Activated T-cell treated with anti-CD3 and anti-CD28 coated beads for 4 hours (primary cell): ENCODE data around the gene MMP23B.
"Not testable (repeated sequence)": the region's sequence is repeated elsewhere in the genome, so short reads cannot be mapped to it uniquely, and the experiment has no call there.

Source experiments
- DNase-seq: peaks from one replicate; pipeline ENCODE4 v3.0.0-alpha.2; 2020

MMP23B gene

DNA sequence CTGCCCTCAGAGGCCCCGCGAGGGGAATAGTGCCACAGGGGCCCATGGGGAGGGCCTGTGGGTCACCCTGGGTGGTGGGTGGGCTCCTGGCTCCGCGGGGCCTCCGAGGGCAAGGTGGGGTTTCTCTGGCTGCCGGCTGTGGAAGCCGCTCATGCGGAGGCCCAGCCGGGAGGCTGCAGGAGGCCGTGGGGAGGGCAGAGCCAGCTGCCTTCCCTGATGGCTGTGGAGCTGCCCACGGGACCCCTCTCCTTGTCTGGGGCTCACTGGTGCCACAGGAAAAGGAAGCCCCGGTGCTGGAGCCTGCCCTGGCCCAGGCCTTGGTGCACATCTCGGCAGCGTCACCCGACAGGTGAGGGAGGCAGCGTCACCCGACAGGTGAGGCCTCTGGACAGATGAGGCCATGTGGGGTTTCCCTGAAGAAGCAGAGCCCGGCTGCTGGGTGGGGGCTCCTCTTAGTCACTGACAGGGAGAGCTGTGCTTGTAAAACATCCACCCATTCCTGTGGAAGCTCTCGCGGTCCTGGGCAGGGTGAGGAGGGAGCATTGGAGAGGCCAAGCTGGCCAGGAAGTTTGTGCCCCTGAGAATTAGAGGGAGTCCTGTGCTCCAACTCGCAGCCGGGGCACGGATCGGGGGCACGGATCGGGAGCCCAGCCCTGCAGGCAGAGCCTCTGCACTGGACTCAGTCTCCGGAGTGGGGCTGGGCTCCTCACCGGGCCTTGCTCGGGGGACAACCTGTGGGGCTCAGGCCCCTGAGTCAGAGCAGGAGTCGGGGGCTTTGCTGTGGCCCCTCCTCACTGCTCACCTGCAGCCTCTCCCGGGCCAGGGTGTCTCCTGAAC, 10.6 kb upstream of the MMP23B start:
- no peak for DNase-seq

DNA sequence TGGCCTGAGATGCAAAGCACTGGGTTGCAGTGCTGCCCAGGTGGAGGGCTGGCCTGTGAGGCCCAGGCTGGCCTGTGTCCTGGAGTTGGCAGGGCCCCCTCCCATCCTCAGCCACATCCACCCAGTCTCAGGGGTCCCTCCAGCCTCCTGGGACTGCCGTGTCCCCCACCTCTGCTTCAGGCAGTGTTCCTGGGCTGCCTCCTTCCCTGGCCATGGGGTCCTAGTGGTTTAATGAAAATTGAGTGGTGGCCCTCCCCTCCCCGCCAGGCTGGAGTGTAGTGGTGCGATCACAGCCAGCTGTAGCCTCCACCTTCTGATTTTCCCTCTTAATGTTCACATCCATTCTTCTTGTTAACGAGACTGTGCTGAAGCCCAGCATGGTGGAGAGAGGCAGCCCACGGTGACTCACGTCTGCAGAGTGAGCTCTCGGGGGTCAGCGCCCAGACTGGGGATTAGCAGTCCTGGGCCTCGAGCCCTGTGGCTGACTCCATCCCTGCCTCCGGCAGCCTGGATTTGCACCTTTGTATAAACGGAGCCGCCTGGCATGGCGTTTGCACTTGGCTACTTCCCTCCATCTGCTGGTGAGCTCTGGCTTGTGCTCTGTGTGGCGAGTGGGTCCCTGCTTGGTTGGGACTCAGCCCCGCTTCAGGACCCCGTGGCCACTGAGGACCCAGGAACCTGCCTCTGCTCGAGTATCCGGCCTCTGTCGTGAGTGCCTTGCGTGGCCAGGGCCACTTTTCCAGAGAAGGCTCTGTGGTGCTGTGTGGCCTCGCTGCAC, 9.8 kb upstream of the MMP23B start:
- no peak for DNase-seq

GRCh38 chr1:1622788-1623094, 9.2 kb upstream of the MMP23B start:
- DNase-seq = no peak

GRCh38 chr1:1623181-1623630, 8.8 kb upstream of the MMP23B start:
- no peak for DNase-seq

DNA sequence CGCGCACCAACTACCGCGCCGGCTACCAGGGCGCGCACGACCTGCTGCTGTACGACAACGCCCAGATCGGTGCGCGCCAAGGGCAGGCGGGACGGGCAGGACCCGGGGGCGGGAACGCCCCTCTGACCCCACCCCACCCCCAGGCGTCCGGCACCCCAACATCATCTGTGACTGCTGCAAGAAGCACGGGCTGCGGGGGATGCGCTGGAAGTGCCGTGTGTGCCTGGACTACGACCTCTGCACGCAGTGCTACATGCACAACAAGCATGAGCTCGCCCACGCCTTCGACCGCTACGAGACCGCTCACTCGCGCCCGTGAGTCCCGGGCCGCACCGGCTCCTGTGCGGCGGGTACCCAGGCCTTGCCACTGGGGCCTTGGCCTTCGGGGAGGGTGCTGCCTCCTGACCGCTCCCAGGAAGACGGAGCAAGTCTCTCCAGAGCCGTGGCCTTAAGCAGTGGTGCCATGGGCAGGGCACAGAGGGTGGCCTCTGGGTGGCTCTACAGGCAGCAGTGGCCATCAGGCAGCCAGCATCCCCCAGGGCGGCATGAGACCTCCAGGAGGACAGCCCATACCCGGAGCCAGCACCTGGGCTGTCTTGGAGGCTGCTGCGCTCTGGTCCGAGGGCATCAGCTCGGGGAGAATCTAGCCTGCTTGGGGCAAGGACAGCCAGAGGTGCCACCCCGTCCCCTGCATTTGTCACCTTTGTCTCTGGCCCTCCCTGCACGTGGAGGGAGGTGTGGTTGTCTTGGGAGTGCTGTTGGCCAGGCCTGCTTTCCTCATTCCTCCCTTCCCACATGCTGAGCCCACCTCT, 8.1 kb upstream of the MMP23B start:
- no peak for DNase-seq

DNA sequence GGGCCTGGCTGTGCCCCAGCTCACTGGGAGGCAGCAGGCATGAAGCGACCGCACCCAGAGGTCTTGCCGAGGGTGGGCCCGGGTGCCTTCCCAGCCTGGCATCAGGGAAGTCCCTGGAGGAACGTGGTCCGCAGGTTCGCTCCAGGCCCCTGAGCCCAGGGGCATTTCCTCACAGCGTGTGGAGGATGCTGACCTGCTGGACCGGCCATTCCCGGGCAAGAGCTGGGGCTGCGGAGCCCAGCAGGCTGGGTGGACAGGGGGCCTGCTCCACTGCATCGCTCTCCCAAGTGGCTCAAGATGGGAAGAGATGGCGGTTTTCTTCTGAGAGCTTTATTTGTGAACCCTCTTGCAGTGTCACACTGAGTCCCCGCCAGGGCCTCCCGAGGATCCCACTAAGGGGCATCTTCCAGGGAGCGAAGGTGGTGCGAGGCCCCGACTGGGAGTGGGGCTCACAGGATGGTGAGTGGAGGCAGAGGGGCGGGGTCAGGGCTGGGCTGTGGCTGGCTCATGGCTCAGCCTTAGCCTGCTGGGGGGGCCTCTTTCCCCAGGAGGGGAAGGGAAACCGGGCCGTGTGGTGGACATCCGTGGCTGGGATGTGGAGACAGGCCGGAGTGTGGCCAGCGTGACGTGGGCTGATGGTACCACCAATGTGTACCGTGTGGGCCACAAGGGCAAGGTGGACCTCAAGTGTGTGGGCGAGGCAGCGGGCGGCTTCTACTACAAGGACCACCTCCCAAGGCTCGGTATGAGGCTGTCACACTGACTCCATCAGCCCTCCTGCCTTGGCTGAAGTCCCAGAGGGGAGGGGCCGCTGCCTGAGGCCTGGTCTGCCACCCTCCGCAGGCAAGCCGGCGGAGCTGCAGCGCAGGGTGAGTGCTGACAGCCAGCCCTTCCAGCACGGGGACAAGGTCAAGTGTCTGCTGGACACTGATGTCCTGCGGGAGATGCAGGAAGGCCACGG, 7.2 kb upstream of the MMP23B start:
- DNase-seq = no peak

- DNase-seq = no peak
Observed at GRCh38 chr1:1625404-1625775, 6.6 kb upstream of the MMP23B start.

DNA sequence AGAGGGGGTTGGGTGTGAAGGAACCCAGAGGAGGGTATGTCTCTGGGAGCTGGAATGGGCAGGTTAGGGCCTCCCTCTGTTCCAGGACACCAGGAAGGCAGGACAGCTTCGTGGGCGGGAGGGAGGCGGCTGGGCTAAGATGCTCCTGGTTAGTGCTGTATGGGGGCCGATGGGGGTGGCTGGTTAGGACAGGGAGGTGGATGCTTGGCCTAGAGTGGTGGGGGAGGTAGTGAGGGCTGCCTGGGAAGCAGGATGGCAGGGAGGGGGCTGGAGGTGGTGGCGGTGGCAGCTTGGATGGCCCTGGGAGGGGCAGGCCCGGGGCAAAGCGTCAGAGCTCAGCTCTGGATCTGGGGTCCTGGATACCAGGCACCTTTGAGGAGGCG, 6.2 kb upstream of the MMP23B start:
- no peak for DNase-seq

GRCh38 chr1:1626207-1627141, 5.5 kb upstream of the MMP23B start:
- DNase-seq = no peak

DNA sequence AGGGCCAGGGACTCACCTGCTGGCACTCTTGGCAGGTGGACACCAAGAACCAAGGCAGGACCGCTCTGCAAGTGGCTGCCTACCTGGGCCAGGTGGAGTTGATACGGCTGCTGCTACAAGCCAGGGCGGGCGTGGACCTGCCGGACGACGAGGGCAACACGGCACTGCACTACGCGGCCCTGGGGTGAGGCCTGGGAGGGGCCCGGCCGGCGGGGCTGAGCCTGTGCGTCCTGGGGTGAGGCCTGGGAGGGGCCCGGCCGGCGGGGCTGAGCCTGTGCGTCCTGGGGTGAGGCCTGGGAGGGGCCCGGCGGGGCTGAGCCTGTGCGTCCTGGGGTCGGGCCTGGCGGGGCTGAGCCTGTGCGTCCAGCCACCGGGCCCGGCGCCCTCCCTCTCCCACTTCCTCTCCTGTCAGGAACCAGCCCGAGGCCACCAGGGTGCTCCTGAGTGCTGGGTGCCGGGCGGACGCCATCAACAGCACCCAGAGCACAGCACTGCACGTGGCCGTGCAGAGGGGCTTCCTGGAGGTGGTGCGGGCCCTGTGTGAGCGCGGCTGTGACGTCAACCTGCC, 4.6 kb upstream of the MMP23B start:
- no peak for DNase-seq

GRCh38 chr1:1627829-1628753, 3.9 kb upstream of the MMP23B start:
- DNase-seq = no peak

DNA sequence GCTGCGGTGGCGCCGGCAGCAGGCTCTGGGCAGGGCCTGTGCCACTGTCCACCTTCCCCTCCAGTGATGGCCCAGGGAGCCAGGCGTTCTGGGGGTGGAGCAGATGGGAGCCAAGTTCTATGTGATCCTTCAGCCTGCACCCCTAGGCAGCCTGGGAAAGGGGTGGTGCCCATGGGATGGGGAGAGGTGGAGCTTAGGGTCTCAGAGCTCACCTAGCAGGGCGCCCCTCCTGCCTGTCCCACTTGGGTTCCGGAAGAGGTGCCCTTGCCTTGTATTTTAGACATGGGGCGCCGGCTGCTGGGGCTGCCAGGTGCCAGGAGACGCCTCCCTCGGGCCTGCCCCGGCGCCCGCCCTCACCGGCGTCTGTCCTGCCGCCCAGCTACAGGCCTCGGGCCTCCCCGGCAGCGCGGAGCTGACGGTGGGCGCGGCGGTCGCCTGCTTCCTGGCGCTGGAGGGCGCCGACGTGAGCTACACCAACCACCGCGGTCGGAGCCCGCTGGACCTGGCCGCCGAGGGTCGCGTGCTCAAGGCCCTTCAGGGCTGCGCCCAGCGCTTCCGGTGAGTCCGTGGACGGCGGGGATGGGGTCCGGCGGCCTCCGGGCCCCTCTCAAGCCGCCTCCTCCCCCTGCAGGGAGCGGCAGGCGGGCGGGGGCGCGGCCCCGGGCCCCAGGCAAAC, 3.1 kb upstream of the MMP23B start:
- DNase-seq = no peak

DNA sequence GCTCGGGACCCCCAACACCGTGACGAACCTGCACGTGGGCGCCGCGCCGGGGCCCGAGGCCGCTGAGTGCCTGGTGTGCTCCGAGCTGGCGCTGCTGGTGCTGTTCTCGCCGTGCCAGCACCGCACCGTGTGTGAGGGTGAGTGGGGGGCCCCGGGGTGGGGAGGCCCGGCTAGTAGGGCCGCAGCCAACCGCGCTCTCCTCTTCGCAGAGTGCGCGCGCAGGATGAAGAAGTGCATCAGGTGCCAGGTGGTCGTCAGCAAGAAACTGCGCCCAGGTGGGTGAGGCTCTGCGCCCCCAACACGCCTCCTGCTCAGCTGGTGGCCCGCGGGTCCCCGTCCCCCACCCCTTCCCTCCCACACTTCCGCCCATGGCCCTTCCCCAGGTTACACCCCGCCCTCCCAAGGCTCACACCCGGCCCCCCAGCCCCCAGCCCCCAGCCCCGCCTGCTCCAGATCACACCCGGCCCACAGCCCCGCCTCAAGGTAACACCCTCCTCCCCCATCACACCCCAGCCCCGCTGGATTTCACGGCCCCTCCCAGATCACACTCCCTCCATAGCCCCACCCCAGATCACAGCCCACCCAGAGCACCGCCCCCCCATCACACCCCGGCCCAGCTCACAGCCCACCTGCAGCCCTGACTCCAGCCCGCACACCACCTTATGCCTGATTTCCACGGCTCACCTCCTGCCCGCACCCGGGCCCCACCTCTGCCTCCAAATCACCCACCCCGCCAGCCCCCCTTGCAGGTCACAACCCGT, 2.4 kb upstream of the MMP23B start:
- DNase-seq = peak; percentile 71

GRCh38 chr1:1630191-1630964, 1.6 kb upstream of the MMP23B start:
- peak; percentile 85 for DNase-seq

- DNase-seq = peak; percentile 18
Observed at GRCh38 chr1:1630965-1631781, 800 bp upstream of the MMP23B start.

- not testable (repeated sequence) for DNase-seq
Observed at GRCh38 chr1:1633409-1633808, 1.4 kb downstream of the MMP23B start.

GRCh38 chr1:1634613-1635012, 2.6 kb downstream of the MMP23B start:
- DNase-seq = not testable (repeated sequence)
